HCT116 (cell line): Measurements from ENCODE around the gene APOBEC3C. TPM values are rescaled to one million over a fixed set of nuclear protein-coding genes. Genes with fewer than 3 reads are reported as not detected.

ENCODE experiments used
- ATAC-seq: fragments of 200-7000 bp; cut with Tn5 transposase; 2 replicates; pipeline ENCODE4 v1.9.1; 2020; ENCODE audit warnings: mild to moderate bottlenecking, moderate library complexity
- BruUV-seq: library from RNA; stranded (reverse); fragments of 400-500 nt; replicated peaks from 2 replicates; lab custom pipeline; 2021; lab: Mats Ljungman, UMichigan
- CTCF ChIA-PET: fragments of 300-600 bp; sonication (Branson Sonifier 250); formaldehyde crosslinking; loops from one replicate; lab custom pipeline; 2021; ENCODE audit warnings: antibody characterized with exemption; lab: Charles Lee
- POLR2A ChIA-PET: fragments of 300-600, 350-600 bp; sonication (Branson Sonifier 250); formaldehyde crosslinking; loops from one replicate; lab custom pipeline; 2021; ENCODE audit warnings: antibody characterized with exemption; lab: Charles Lee
- RAD21 ChIA-PET, 2 experiments: fragments of 300-600 bp; sonication (Branson Sonifier 250); formaldehyde crosslinking; loops; one replicate each; lab custom pipeline; 2023; ENCODE audit warnings: low total read pairs in 2 of 2; ENCODE audit not compliant: uncharacterized antibody in 2 of 2, unreplicated experiment in 2 of 2, low non-redundant PET in 1 of 2; lab: Charles Lee
- DNase-seq: peaks from one replicate; pipeline ENCODE4 v3.0.0-alpha.2; 2010; ENCODE audit warnings: low read depth, low spot score
- H2AFZ ChIP-seq: fragments of 200-600 bp; shearing (Covaris generic), sonication (generic); 2 replicates; pipeline ENCODE4 v1.6.1; 2017; ENCODE audit warnings: low read depth, mixed run types, mixed read lengths, antibody characterized with exemption, low read length; ENCODE audit not compliant: poor library complexity, severe bottlenecking
- H3K27ac ChIP-seq: 2 replicates; pipeline ENCODE4 v1.5.1; 2012; ENCODE audit warnings: low read depth, low read length
- H3K27me3 ChIP-seq: fragments of 200-600 bp; sonication (generic); 2 replicates; pipeline ENCODE4 v1.6.1; 2016; ENCODE audit warnings: mixed run types, low read length, mixed read lengths; ENCODE audit not compliant: insufficient read depth
- H3K36me3 ChIP-seq, 2 experiments: fragments of 200-500 bp in 1 of 2; fragments of 200-600 bp in 1 of 2; sonication (Bioruptor generic) in 1 of 2; sonication (generic) in 1 of 2; 2 replicates each; pipeline versions ENCODE4 v1.5.1 to v1.6.1; 2014 to 2016; ENCODE audit warnings: low read length in 2 of 2, inconsistent platforms in 1 of 2, mixed read lengths in 1 of 2, mixed run types in 1 of 2; ENCODE audit not compliant: insufficient read depth in 2 of 2, control insufficient read depth in 1 of 2
- H3K4me1 ChIP-seq, 2 experiments: fragments of 200-600 bp in 1 of 2; sonication (generic) in 1 of 2; 2 replicates each; pipeline versions ENCODE4 v1.5.1 to v1.6.1; 2012 to 2017; ENCODE audit warnings: low read length in 2 of 2, inconsistent platforms in 1 of 2, mild to moderate bottlenecking in 1 of 2, mixed read lengths in 1 of 2, mixed run types in 1 of 2, moderate library complexity in 1 of 2; ENCODE audit not compliant: insufficient read depth in 2 of 2, control insufficient read depth in 1 of 2
- H3K4me2 ChIP-seq: fragments of 200-600 bp; sonication (generic); 2 replicates; pipeline ENCODE4 v1.6.1; 2017; ENCODE audit warnings: mixed run types, low read length, mixed read lengths
- H3K4me3 ChIP-seq, 2 experiments: fragments of 200-600 bp in 1 of 2; sonication (generic) in 1 of 2; replicated peaks in 1 of 2; 2 replicates each; pipeline ENCODE4 v1.5.1; 2011 to 2016; ENCODE audit warnings: low read length in 2 of 2, control low read depth in 1 of 2, low read depth in 1 of 2, mild to moderate bottlenecking in 1 of 2, mixed read lengths in 1 of 2, mixed run types in 1 of 2
- H3K79me2 ChIP-seq: fragments of 200-600 bp; sonication (generic); 2 replicates; pipeline ENCODE4 v1.6.1; 2017; ENCODE audit warnings: mild to moderate bottlenecking, mixed run types, low read length, moderate library complexity, mixed read lengths; ENCODE audit not compliant: insufficient read depth
- H3K9ac ChIP-seq: fragments of 200-600 bp; sonication (generic); 2 replicates; pipeline ENCODE4 v1.6.1; 2016; ENCODE audit warnings: low read length, mixed read lengths
- H3K9me2 ChIP-seq: fragments of 200-600 bp; sonication (generic), shearing (Covaris generic); 2 replicates; pipeline ENCODE4 v1.6.1; 2017; ENCODE audit warnings: mixed run types, mild to moderate bottlenecking, moderate library complexity; ENCODE audit not compliant: insufficient read depth
- H3K9me3 ChIP-seq, 2 experiments: fragments of 200-500 bp in 1 of 2; fragments of 200-600 bp in 1 of 2; sonication (Bioruptor generic) in 1 of 2; sonication (generic) in 1 of 2; 2 replicates each; pipeline ENCODE4 v1.6.1; 2014 to 2017; ENCODE audit warnings: low read length in 2 of 2, mixed read lengths in 2 of 2, inconsistent platforms in 1 of 2, low read depth in 1 of 2, mild to moderate bottlenecking in 1 of 2, mixed run types in 1 of 2, moderate library complexity in 1 of 2; ENCODE audit not compliant: control insufficient read depth in 1 of 2, insufficient read depth in 1 of 2
- H4K20me1 ChIP-seq: fragments of 200-600 bp; sonication (generic), shearing (Covaris generic); 2 replicates; pipeline ENCODE4 v1.6.1; 2017; ENCODE audit warnings: mixed run types, mild to moderate bottlenecking, moderate library complexity; ENCODE audit not compliant: insufficient read depth
- ATF3 ChIP-seq: IDR thresholded peaks from 2 replicates; pipeline ENCODE4 v1.6.1; 2012
- CBX3 ChIP-seq: IDR thresholded peaks from 2 replicates; pipeline ENCODE4 v1.6.1; 2012; ENCODE audit warnings: low read depth
- CEBPB ChIP-seq: IDR thresholded peaks from 2 replicates; pipeline ENCODE4 v1.6.1; 2012; ENCODE audit warnings: low read depth
- EGR1 ChIP-seq: IDR thresholded peaks from 2 replicates; pipeline ENCODE4 v1.6.1; 2012; ENCODE audit warnings: low read depth
- ELF1 ChIP-seq: IDR thresholded peaks from 2 replicates; pipeline ENCODE4 v1.6.1; 2012; ENCODE audit warnings: low read depth, borderline replicate concordance
- EZH2 ChIP-seq: fragments of 200-600 bp; sonication (generic); IDR thresholded peaks from 2 replicates; pipeline ENCODE4 v1.6.1; 2017; ENCODE audit warnings: antibody characterized with exemption, mixed run types
- POLR2A ChIP-seq: IDR thresholded peaks from 2 replicates; pipeline ENCODE4 v1.7.0; 2011; ENCODE audit warnings: borderline replicate concordance; ENCODE audit not compliant: insufficient read depth, insufficient read length; ENCODE audit errors: extremely low read depth
- POLR2AphosphoS5 ChIP-seq: IDR thresholded peaks from 2 replicates; pipeline ENCODE4 v1.6.1; 2011; ENCODE audit warnings: mild to moderate bottlenecking, low read depth, low read length, moderate library complexity
- SIN3A ChIP-seq: IDR thresholded peaks from 2 replicates; pipeline ENCODE4 v1.6.1; 2012; ENCODE audit warnings: low read depth
- TCF7L2 ChIP-seq: IDR thresholded peaks from 2 replicates; pipeline ENCODE4 v1.7.0; 2011; ENCODE audit warnings: borderline replicate concordance, inconsistent platforms; ENCODE audit not compliant: insufficient read depth, insufficient read length; ENCODE audit errors: extremely low read depth
- YY1 ChIP-seq: IDR thresholded peaks from 2 replicates; pipeline ENCODE4 v1.6.1; 2011; ENCODE audit warnings: low read length, low read depth, moderate library complexity, mild to moderate bottlenecking; ENCODE audit not compliant: insufficient replicate concordance; ENCODE audit errors: extremely low read depth
- ZFX ChIP-seq: fragments of 450-650 bp; IDR thresholded peaks from 2 replicates; pipeline ENCODE4 v1.6.1; 2017
- ZNF274 ChIP-seq: fragments of 200-500 bp; sonication (Bioruptor generic); IDR thresholded peaks from 2 replicates; pipeline ENCODE4 v1.6.1; 2014; ENCODE audit warnings: mild to moderate bottlenecking, low read depth, low read length, inconsistent platforms
- intact Hi-C: fragments of 100-400 bp; cut with micrococcal nuclease; formaldehyde crosslinking; loops from 2 replicates; pipeline ENCODE4 v1.10.0; 2022
- total RNA-seq: library from RNA; stranded (reverse); gene quantifications from one replicate; pipeline ENCODE4 v1.2.1, GENCODE V29; 2021; ENCODE audit not compliant: unreplicated experiment
- TF ChIP-seq, protein P1 (sequence below), 3 experiments: fragments of 200-600 bp in 1 of 3; sonication (generic) in 1 of 3; IDR thresholded peaks in 2 of 3; conservative IDR thresholded peaks in 1 of 3; 2 replicates each; pipeline ENCODE4 v1.5.1; 2012 to 2017; ENCODE audit warnings: low read depth in 2 of 3, low read length in 2 of 3, antibody characterized with exemption in 1 of 3, borderline replicate concordance in 1 of 3, control low read depth in 1 of 3, mild to moderate bottlenecking in 1 of 3, mixed read lengths in 1 of 3, mixed run types in 1 of 3, moderate library complexity in 1 of 3; ENCODE audit not compliant: insufficient read depth in 1 of 3

APOBEC3C gene
- total RNA-seq, 1 experiment from 2014 or later = 40.2 TPM

DNA sequence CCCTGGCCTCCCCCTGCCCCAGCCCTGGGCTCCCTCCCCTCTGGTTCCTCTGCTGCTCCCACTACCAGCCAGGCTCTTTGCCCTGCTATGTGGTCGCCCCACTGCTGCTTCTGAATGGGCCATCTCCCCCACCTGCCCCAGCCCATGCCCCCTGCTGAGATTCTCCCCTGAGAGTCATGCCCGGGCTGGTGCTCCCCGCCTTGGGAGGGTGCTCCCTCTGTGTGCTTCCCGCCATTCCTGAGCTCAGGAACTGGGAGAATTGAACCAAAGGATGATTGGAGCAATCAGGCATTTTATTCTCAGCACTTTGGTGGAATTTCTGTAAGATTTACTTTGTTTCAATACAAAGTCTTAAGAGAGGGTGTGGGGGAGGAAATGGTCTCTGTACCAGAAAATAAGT is 13.7 kb downstream of the APOBEC3C start:
- Histone ChIP-seq H3K4me2 (no peak overlapping the region), H3K9me2 (no peaks in the 10 kb centered on the region), H3K36me3 (no peaks in the 10 kb centered on the region), H3K79me2 (no peaks in the 10 kb centered on the region), H3K27me3 (no peaks in the 10 kb centered on the region), H3K9me3 (no peaks in the 10 kb centered on the region), H2AFZ (no peak overlapping the region), H3K4me1 (no peaks in the 10 kb centered on the region), H3K9ac (no peak overlapping the region), H4K20me1 (no peaks in the 10 kb centered on the region), H3K27ac (no peak overlapping the region), H3K4me3 (no peak overlapping the region)
- BruUV-seq = no TSS peak
- ChIA-PET POLR2A (no interaction called here), RAD21 (no interaction called here), CTCF (no interaction called here)
- ATAC-seq (no peak), DNase-seq (no peak)
- intact Hi-C loops = no loop called here
- no peak for TF ChIP-seq EZH2
- no peak for TF ChIP-seq CEBPB
- no peak for TF ChIP-seq SIN3A
- TF ChIP-seq ZFX = no peak
- TF ChIP-seq TCF7L2 = no peak
- TF ChIP-seq POLR2A = no peak
- TF ChIP-seq POLR2AphosphoS5 = no peak
- no peak for TF ChIP-seq YY1
- no peak for TF ChIP-seq CBX3
- no peak for TF ChIP-seq ELF1
- TF ChIP-seq, protein P1, sequence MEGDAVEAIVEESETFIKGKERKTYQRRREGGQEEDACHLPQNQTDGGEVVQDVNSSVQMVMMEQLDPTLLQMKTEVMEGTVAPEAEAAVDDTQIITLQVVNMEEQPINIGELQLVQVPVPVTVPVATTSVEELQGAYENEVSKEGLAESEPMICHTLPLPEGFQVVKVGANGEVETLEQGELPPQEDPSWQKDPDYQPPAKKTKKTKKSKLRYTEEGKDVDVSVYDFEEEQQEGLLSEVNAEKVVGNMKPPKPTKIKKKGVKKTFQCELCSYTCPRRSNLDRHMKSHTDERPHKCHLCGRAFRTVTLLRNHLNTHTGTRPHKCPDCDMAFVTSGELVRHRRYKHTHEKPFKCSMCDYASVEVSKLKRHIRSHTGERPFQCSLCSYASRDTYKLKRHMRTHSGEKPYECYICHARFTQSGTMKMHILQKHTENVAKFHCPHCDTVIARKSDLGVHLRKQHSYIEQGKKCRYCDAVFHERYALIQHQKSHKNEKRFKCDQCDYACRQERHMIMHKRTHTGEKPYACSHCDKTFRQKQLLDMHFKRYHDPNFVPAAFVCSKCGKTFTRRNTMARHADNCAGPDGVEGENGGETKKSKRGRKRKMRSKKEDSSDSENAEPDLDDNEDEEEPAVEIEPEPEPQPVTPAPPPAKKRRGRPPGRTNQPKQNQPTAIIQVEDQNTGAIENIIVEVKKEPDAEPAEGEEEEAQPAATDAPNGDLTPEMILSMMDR (IDR thresholded peaks at IDR 0.05 in 2 of 3, conservative IDR thresholded peaks at IDR 0.05 in 1 of 3; ENCODE audit: borderline replicate concordance in 1 of 3, insufficient read depth in 1 of 3, low read depth in 2 of 3, low read length in 2 of 3) = no peak
- no peak for TF ChIP-seq ATF3
- no peak for TF ChIP-seq ZNF274
- no peak for TF ChIP-seq EGR1
